OCI-LY3 (cell line): Measurements from ENCODE around the gene TPCN1.

Experiments used
- CTCF ChIP-seq: fragments of 200-600, 300-600 bp; sonication (generic); IDR thresholded peaks from 2 replicates; pipeline ENCODE4 v1.5.1; 2014; ENCODE audit warnings: antibody characterized with exemption, low read length, low read depth
- EZH2phosphoT487 ChIP-seq: fragments of 200-600 bp; shearing (Covaris generic); IDR thresholded peaks from 2 replicates; pipeline ENCODE4 v1.6.1; 2018; ENCODE audit warnings: antibody characterized with exemption, mixed run types, low read depth

GRCh38 chr12:113260636-113261300 lies 39.5 kb downstream of the TPCN1 start:
- TF ChIP-seq CTCF (no peak), EZH2phosphoT487 (no peak)
